Suprapubic skin (tissue), 4 donors: ENCODE data around the gene ITSN1. TPM values are rescaled to one million over a fixed set of nuclear protein-coding genes. Genes with fewer than 3 reads are reported as not detected.
A peak's percentile ranks its signal among the peaks of the same experiment; 100 is the strongest.

ENCODE experiments used
- DNase-seq, 2 donors: peaks; one replicate each; pipeline ENCODE4 v3.0.0-alpha.2; 2019; ENCODE audit warnings: low spot score in 2 of 2
- H3K27ac ChIP-seq: fragments of 200-600 bp; sonication (generic); one replicate; pipeline ENCODE4 v1.5.1; 2019
- H3K27me3 ChIP-seq: fragments of 200-600 bp; sonication (generic); one replicate; pipeline ENCODE4 v1.5.1; 2019
- H3K36me3 ChIP-seq: fragments of 200-600 bp; sonication (generic); one replicate; pipeline ENCODE4 v1.5.1; 2019
- H3K4me1 ChIP-seq: fragments of 200-600 bp; sonication (generic); one replicate; pipeline ENCODE4 v1.5.1; 2019
- H3K4me3 ChIP-seq: fragments of 200-600 bp; sonication (generic); one replicate; pipeline ENCODE4 v1.5.1; 2019; ENCODE audit warnings: mild to moderate bottlenecking
- H3K9me3 ChIP-seq: fragments of 200-600 bp; sonication (generic); one replicate; pipeline ENCODE4 v1.5.1; 2019
- CTCF ChIP-seq, 2 donors: fragments of 200-600 bp in 1 of 2; fragments of 450-650 bp in 1 of 2; sonication (generic) in 1 of 2; IDR thresholded peaks; one replicate each; pipeline ENCODE4 v1.5.1; 2016 to 2019; ENCODE audit warnings: antibody characterized with exemption in 2 of 2, mild to moderate bottlenecking in 1 of 2, moderate library complexity in 1 of 2
- EP300 ChIP-seq: sonication (generic); formaldehyde crosslinking; IDR thresholded peaks from one replicate; pipeline ENCODE4 v1.6.1; 2017; ENCODE audit warnings: antibody characterized with exemption
- POLR2A ChIP-seq, 2 donors: fragments of 450-650 bp; IDR thresholded peaks; one replicate each; pipeline ENCODE4 v1.6.1; 2017; ENCODE audit warnings: antibody characterized with exemption in 2 of 2, mild to moderate bottlenecking in 2 of 2, moderate library complexity in 2 of 2
- POLR2AphosphoS5 ChIP-seq, 3 donors: sonication (generic); formaldehyde crosslinking; IDR thresholded peaks; one replicate each; pipeline ENCODE4 v1.6.1; 2017; ENCODE audit warnings: antibody characterized with exemption in 3 of 3
- WGBS: methylation state at CpG from one replicate; pipeline ENCODE4 v1.1.5; 2018; 5-methylcytosine and 5-hydroxymethylcytosine counted together
- total RNA-seq, 4 donors: library from RNA; depleted of rRNA; stranded (reverse); fragments of >200 nt; gene quantifications; one replicate each; pipeline ENCODE4 v1.1.0, GENCODE V29; 2016

Gene ITSN1
- total RNA-seq, 4 donors from 2014 or later, result 23.8 to 53.3 (median 35.2) TPM

- 47% methylated on average over 12 of the region's 12 CpGs for WGBS
- Histone ChIP-seq H3K4me3 (no peak overlapping the region), H3K27ac (no peak overlapping the region), H3K27me3 (no peaks in the 10 kb centered on the region), H3K9me3 (no peaks in the 10 kb centered on the region), H3K36me3 (no peaks in the 10 kb centered on the region), H3K4me1 (peaks cover 14% of the 10 kb centered on the region)
- TF ChIP-seq EP300 (no peak), CTCF (IDR thresholded peaks at IDR 0.05) (no peak), POLR2A (IDR thresholded peaks at IDR 0.05) (no peak), POLR2AphosphoS5 (IDR thresholded peaks at IDR 0.05) (no peak)
- no peak for DNase-seq
These were observed 240.8 kb downstream of the ITSN1 start for GRCh38 chr21:33883118-33883517.

- no peak overlapping the region for H3K27ac ChIP-seq
- no peaks in the 10 kb centered on the region for H3K27me3 ChIP-seq
- peak overlapping the region; percentile 18 for H3K4me3 ChIP-seq
- DNase-seq, result no peak
- H3K9me3 ChIP-seq, result no peaks in the 10 kb centered on the region
- peaks cover 14% of the 10 kb centered on the region for H3K4me1 ChIP-seq
- WGBS, result 38% methylated on average over 20 of the region's 20 CpGs
- TF ChIP-seq EP300, result no peak
- no peak for TF ChIP-seq POLR2A (IDR thresholded peaks at IDR 0.05)
- no peak for TF ChIP-seq POLR2AphosphoS5 (IDR thresholded peaks at IDR 0.05)
- no peak for TF ChIP-seq CTCF (IDR thresholded peaks at IDR 0.05)
- no peaks in the 10 kb centered on the region for H3K36me3 ChIP-seq
These were observed 242.3 kb downstream of the ITSN1 start for GRCh38 chr21:33884376-33885171.

DNA sequence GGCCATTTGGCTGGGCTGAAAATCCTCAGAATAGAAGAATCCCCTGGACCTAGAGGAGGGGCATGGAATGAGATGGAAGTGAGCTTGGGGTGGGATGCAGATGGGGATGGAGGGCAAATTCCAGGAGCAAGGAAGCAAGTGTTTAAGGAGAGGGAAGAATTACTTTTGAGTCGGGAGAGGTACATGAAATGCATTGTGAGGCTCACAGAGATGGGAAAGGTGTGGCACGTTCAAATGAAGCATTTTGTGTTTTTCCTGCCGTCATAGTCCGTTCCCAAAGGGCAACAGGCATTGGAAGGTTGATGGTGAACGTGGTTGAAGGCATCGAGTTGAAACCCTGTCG, 242.8 kb downstream of the ITSN1 start:
- WGBS, result 60% methylated on average over 7 of the region's 7 CpGs
- no peaks in the 10 kb centered on the region for H3K27me3 ChIP-seq
- TF ChIP-seq POLR2A (IDR thresholded peaks at IDR 0.05) (no peak), POLR2AphosphoS5 (IDR thresholded peaks at IDR 0.05) (no peak), EP300 (no peak)
- peak overlapping the region; percentile 18 for H3K4me3 ChIP-seq
- DNase-seq, result no peak
- H3K4me1 ChIP-seq, result peaks cover 14% of the 10 kb centered on the region
- H3K36me3 ChIP-seq, result no peaks in the 10 kb centered on the region
- no peak overlapping the region for H3K27ac ChIP-seq
- no peaks in the 10 kb centered on the region for H3K9me3 ChIP-seq

DNA sequence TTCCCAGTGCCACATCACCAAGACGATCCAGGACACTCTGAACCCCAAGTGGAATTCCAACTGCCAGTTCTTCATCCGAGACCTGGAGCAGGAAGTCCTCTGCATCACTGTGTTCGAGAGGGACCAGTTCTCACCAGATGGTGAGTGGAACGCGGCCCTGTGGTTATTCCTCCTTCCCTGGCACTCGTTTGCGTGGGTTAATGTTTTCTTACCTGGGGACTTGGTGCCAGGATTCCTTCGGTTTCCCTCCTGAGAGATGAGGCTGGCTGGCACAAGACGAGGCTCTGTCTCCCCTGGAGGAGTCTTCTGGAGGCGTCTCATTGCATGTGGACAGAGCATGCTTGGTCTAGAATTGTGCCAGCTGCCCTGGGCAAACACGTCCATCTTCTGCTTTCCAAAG, 244.0 kb downstream of the ITSN1 start:
- no peaks in the 10 kb centered on the region for H3K9me3 ChIP-seq
- no peak overlapping the region for H3K4me3 ChIP-seq
- DNase-seq, result no peak
- no peaks in the 10 kb centered on the region for H3K36me3 ChIP-seq
- H3K4me1 ChIP-seq, result peaks cover 14% of the 10 kb centered on the region
- no peak overlapping the region for H3K27ac ChIP-seq
- TF ChIP-seq EP300 (no peak), CTCF (IDR thresholded peaks at IDR 0.05) (no peak), POLR2A (IDR thresholded peaks at IDR 0.05) (no peak), POLR2AphosphoS5 (IDR thresholded peaks at IDR 0.05) (no peak)
- WGBS, result 93% methylated on average over 11 of the region's 11 CpGs
- H3K27me3 ChIP-seq, result no peaks in the 10 kb centered on the region

DNA sequence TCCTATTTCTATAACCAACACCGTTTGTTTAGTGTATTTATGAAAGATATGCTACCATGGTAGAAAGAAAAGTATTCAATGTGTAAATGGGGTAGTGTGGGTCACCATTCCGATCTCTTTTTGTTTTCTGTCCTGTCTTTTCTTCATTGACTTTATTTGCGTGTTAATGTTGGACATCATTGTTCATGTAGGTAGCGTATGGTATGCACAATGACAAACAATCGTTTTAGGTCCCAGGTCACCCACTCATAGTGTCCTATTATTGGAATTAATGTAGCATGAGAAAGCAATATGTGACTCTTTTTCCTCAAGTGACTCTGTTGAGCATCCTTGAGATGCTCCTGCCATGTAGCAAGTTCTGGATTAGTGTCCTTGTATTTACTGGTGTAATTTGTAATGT, 247.9 kb downstream of the ITSN1 start:
- Histone ChIP-seq H3K4me1 (peaks cover 13% of the 10 kb centered on the region), H3K27ac (no peak overlapping the region), H3K27me3 (no peaks in the 10 kb centered on the region), H3K9me3 (no peaks in the 10 kb centered on the region), H3K4me3 (no peak overlapping the region), H3K36me3 (no peaks in the 10 kb centered on the region)
- no peak for DNase-seq
- TF ChIP-seq POLR2AphosphoS5 (IDR thresholded peaks at IDR 0.05), result no peak
- TF ChIP-seq CTCF (IDR thresholded peaks at IDR 0.05), result no peak
- TF ChIP-seq POLR2A (IDR thresholded peaks at IDR 0.05), result no peak
- TF ChIP-seq EP300, result no peak
- WGBS, result 89% methylated on average over 5 of the region's 5 CpGs
